ENCODE results near the gene UBE2J2. TPM values are rescaled to one million over a fixed set of nuclear protein-coding genes. Genes with fewer than 3 reads are reported as not detected.

Gene UBE2J2
- total and polyA plus RNA-seq, 2 of the 13 experiments (the other 11 are each of a cell fraction or from before 2014, with no cell fraction given): 25.4 to 29.4 TPM

DNA sequence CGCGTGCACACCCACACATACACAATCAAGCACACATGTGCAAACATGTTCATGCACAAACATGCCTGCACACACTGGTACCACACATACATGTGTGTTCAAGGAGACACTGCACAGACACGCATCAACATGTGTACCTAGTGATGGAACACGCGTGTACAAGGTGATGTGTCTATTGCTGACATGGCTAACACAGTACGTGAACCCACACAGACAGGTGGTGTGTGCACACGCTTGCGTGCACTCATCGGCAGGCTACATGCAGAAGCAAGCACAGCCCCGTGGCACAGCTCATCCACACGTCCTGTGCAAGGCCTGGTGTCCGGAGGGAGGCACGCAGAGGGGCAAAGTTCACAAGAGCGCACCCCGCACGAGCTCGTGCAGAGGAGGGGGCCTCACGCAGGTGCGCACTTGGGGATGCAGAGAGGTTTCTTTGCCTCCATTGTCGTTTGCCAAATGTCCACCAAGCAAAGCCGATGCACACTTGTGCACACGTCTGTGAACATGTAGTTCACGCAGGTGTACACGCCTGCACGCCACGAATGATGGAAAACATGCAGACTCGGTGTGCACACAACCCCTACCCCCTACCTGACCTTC, 33.1 kb upstream of the UBE2J2 start (continued):
- no peak for TF ChIP-seq THRA (CRISPR knock-in tag; IDR thresholded peaks at IDR 0.05; ENCODE audit: borderline replicate concordance)
- no peak for TF ChIP-seq ZBTB1 (CRISPR knock-in tag; IDR thresholded peaks at IDR 0.05; ENCODE audit: borderline replicate concordance)
- 0 out of 2 replicates have a peak, but pooled peaks have one; percentile 50 for TF ChIP-seq ZBTB7A (CRISPR knock-in tag; IDR thresholded peaks at IDR 0.05)
- no peak for TF ChIP-seq FLYWCH1 (CRISPR knock-in tag; IDR thresholded peaks at IDR 0.05)
- no peak for TF ChIP-seq ZNF17 (CRISPR knock-in tag; IDR thresholded peaks at IDR 0.05)
- TF ChIP-seq NPAS2 (CRISPR knock-in tag; IDR thresholded peaks at IDR 0.05; ENCODE audit: borderline replicate concordance): no peak
- TF ChIP-seq STAG1 (CRISPR knock-in tag; IDR thresholded peaks at IDR 0.05): no peak
- no peak for TF ChIP-seq SRSF4 (IDR thresholded peaks at IDR 0.05; ENCODE audit: low read depth, low read length, poor library complexity, severe bottlenecking)
- 0 out of 2 replicates have a peak, but pooled peaks have one; percentile 70 for TF ChIP-seq ZBTB38 (CRISPR knock-in tag; IDR thresholded peaks at IDR 0.05)
- TF ChIP-seq RAD51 (IDR thresholded peaks at IDR 0.05; ENCODE audit: borderline replicate concordance): no peak
- TF ChIP-seq GLI4 (CRISPR knock-in tag; IDR thresholded peaks at IDR 0.05; ENCODE audit: borderline replicate concordance): no peak
- no peak; the same call in 1 of the 2 replicates for TF ChIP-seq ZNF136 (CRISPR knock-in tag; IDR thresholded peaks at IDR 0.05; ENCODE audit: low read depth)
- peak; percentile 71; the same call in 1 of the 2 replicates for TF ChIP-seq SPEN (CRISPR knock-in tag; IDR thresholded peaks at IDR 0.05; ENCODE audit: low read depth)
- TF ChIP-seq ZKSCAN8 (CRISPR knock-in tag; IDR thresholded peaks at IDR 0.05; ENCODE audit: borderline replicate concordance): no peak
- TF ChIP-seq ARNT2 (CRISPR knock-in tag; IDR thresholded peaks at IDR 0.05; ENCODE audit: low read depth): 0 out of 2 replicates have a peak, but pooled peaks have one; percentile 56
- TF ChIP-seq HIVEP1 (CRISPR knock-in tag; IDR thresholded peaks at IDR 0.05): 0 out of 2 replicates have a peak, but pooled peaks have one; percentile 18
- no peak for TF ChIP-seq ZBTB7B (CRISPR knock-in tag; IDR thresholded peaks at IDR 0.05)
- TF ChIP-seq ZFX (CRISPR knock-in tag; IDR thresholded peaks at IDR 0.05; ENCODE audit: low read depth): peak; percentile 89
- TF ChIP-seq TRIM22 (IDR thresholded peaks at IDR 0.05): no peak
- TF ChIP-seq NFE2L1 (CRISPR knock-in tag; IDR thresholded peaks at IDR 0.05; ENCODE audit: borderline replicate concordance): no peak; the same call in 1 of the 2 replicates
- TF ChIP-seq ZMAT5 (CRISPR knock-in tag; IDR thresholded peaks at IDR 0.05; ENCODE audit: borderline replicate concordance, low read depth): no peak
- peak; percentile 72 for TF ChIP-seq NRL (CRISPR knock-in tag; IDR thresholded peaks at IDR 0.05; ENCODE audit: borderline replicate concordance)
- no peak for TF ChIP-seq PHF5A (CRISPR knock-in tag; IDR thresholded peaks at IDR 0.05; ENCODE audit: low read depth, unreplicated experiment)
- TF ChIP-seq SALL1 (CRISPR knock-in tag; IDR thresholded peaks at IDR 0.05): peak; percentile 71
- TF ChIP-seq SMC3 (IDR thresholded peaks at IDR 0.05; ENCODE audit: low read length): no peak
- TF ChIP-seq ZNF691 (CRISPR knock-in tag; IDR thresholded peaks at IDR 0.05; ENCODE audit: borderline replicate concordance, low read depth): no peak

All from HepG2 (cell line).